Loucy (cell line): ENCODE results near the gene BANF2.

ENCODE experiments used
- H2AFZ ChIP-seq: fragments of 200-600 bp; sonication (generic); 2 replicates; pipeline ENCODE4 v1.6.0; 2016; ENCODE audit warnings: antibody characterized with exemption, mild to moderate bottlenecking, low read length, moderate library complexity
- H3F3A ChIP-seq: fragments of 200-600 bp; 2 replicates; pipeline ENCODE4 v1.6.0; 2016; ENCODE audit warnings: antibody characterized with exemption, low read depth, mild to moderate bottlenecking
- H3K27me3 ChIP-seq: fragments of 200-600 bp; sonication (generic); 2 replicates; pipeline ENCODE4 v1.6.1; 2014; ENCODE audit warnings: low read length, mild to moderate bottlenecking; ENCODE audit not compliant: insufficient read depth, poor library complexity, severe bottlenecking
- H3K36me3 ChIP-seq: fragments of 200-600 bp; sonication (generic); 2 replicates; pipeline ENCODE4 v1.6.1; 2016; ENCODE audit warnings: low read length; ENCODE audit not compliant: insufficient read depth
- H3K4me1 ChIP-seq: fragments of 200-600 bp; sonication (generic); 2 replicates; pipeline ENCODE4 v1.5.1; 2014; ENCODE audit warnings: low read length, mild to moderate bottlenecking; ENCODE audit not compliant: insufficient read depth, poor library complexity, severe bottlenecking
- H3K4me2 ChIP-seq: fragments of 200-600 bp; sonication (generic); 2 replicates; pipeline ENCODE4 v1.6.0; 2014; ENCODE audit warnings: antibody characterized with exemption, low read length, low read depth, mild to moderate bottlenecking; ENCODE audit not compliant: poor library complexity, severe bottlenecking
- H3K4me3 ChIP-seq: fragments of 200-600 bp; sonication (generic); 2 replicates; pipeline ENCODE4 v1.5.1; 2014; ENCODE audit warnings: low read length, mild to moderate bottlenecking, mixed read lengths; ENCODE audit not compliant: poor library complexity, severe bottlenecking
- H3K79me2 ChIP-seq: fragments of 200-600 bp; sonication (generic); 2 replicates; pipeline ENCODE4 v1.6.1; 2014; ENCODE audit warnings: low read length; ENCODE audit not compliant: insufficient read depth
- H3K9ac ChIP-seq: fragments of 200-600 bp; sonication (generic); 2 replicates; pipeline ENCODE4 v1.6.0; 2014; ENCODE audit warnings: mild to moderate bottlenecking, low read depth, low read length, moderate library complexity; ENCODE audit not compliant: poor library complexity, severe bottlenecking
- H3K9me2 ChIP-seq: fragments of 200-600 bp; sonication (generic); replicated peaks from 2 replicates; pipeline ENCODE4 v1.6.1; 2016; ENCODE audit warnings: low read depth, low read length, mixed read lengths
- H3K9me3 ChIP-seq: fragments of 200-600 bp; sonication (generic); 2 replicates; pipeline ENCODE4 v1.6.1; 2014; ENCODE audit warnings: mild to moderate bottlenecking, antibody characterized with exemption, low read length, low read depth; ENCODE audit not compliant: insufficient read depth
- H4K20me1 ChIP-seq: fragments of 200-600 bp; sonication (generic); 2 replicates; pipeline ENCODE4 v1.6.0; 2014; ENCODE audit warnings: antibody characterized with exemption, low read length, mild to moderate bottlenecking; ENCODE audit not compliant: insufficient read depth, poor library complexity, severe bottlenecking
- CTCF ChIP-seq: fragments of 200-600 bp; sonication (generic); conservative IDR thresholded peaks from 2 replicates; pipeline ENCODE4 v1.5.1; 2014; ENCODE audit warnings: mild to moderate bottlenecking, antibody characterized with exemption, low read length
- EZH2phosphoT487 ChIP-seq: fragments of 200-600 bp; IDR thresholded peaks from 2 replicates; pipeline ENCODE4 v1.6.1; 2018; ENCODE audit warnings: antibody characterized with exemption, mild to moderate bottlenecking, moderate library complexity, borderline replicate concordance

Gene BANF2

GRCh38 chr20:17757496-17757895 is 57.7 kb downstream of the BANF2 start:
- Histone ChIP-seq H3K36me3 (no peaks in the 10 kb centered on the region), H4K20me1 (no peaks in the 10 kb centered on the region), H3K9me3 (0 out of 2 replicates have a peak, but pooled peaks cover 7% of the 10 kb centered on the region), H3K4me2 (no peak overlapping the region), H3K9me2 (no peaks in the 10 kb centered on the region), H3F3A (no peaks in the 10 kb centered on the region), H3K4me3 (no peak overlapping the region), H3K9ac (no peak overlapping the region), H3K79me2 (no peaks in the 10 kb centered on the region), H3K27me3 (no peaks in the 10 kb centered on the region), H2AFZ (no peak overlapping the region), H3K4me1 (no peaks in the 10 kb centered on the region)
- no peak for TF ChIP-seq CTCF
- no peak for TF ChIP-seq EZH2phosphoT487

GRCh38 chr20:17758010-17758409 is 58.2 kb downstream of the BANF2 start:
- Histone ChIP-seq H4K20me1 (no peaks in the 10 kb centered on the region), H3K9ac (no peak overlapping the region), H3K4me2 (no peak overlapping the region), H3K4me3 (no peak overlapping the region), H2AFZ (no peak overlapping the region), H3K9me2 (no peaks in the 10 kb centered on the region), H3K79me2 (no peaks in the 10 kb centered on the region), H3K27me3 (no peaks in the 10 kb centered on the region), H3K9me3 (0 out of 2 replicates have a peak, but pooled peaks cover 7% of the 10 kb centered on the region), H3F3A (no peaks in the 10 kb centered on the region), H3K4me1 (no peaks in the 10 kb centered on the region), H3K36me3 (no peaks in the 10 kb centered on the region)
- TF ChIP-seq CTCF = no peak
- TF ChIP-seq EZH2phosphoT487 = no peak

GRCh38 chr20:17758512-17758911 is 58.7 kb downstream of the BANF2 start:
- Histone ChIP-seq H3K4me3 (no peak overlapping the region), H4K20me1 (no peaks in the 10 kb centered on the region), H3K9ac (no peak overlapping the region), H3K79me2 (no peaks in the 10 kb centered on the region), H3K9me3 (0 out of 2 replicates have a peak, but pooled peaks cover 7% of the 10 kb centered on the region), H3K36me3 (no peaks in the 10 kb centered on the region), H3K9me2 (no peaks in the 10 kb centered on the region), H3K27me3 (no peaks in the 10 kb centered on the region), H3K4me1 (no peaks in the 10 kb centered on the region), H3K4me2 (no peak overlapping the region), H2AFZ (no peak overlapping the region), H3F3A (no peaks in the 10 kb centered on the region)
- no peak for TF ChIP-seq EZH2phosphoT487
- no peak for TF ChIP-seq CTCF
